Type B pancreatic cell (in vitro differentiated cells): ENCODE measurements around the gene SIDT1. TPM values are rescaled to one million over a fixed set of nuclear protein-coding genes. Genes with fewer than 3 reads are reported as not detected.
A peak's percentile ranks its signal among the peaks of the same experiment; 100 is the strongest.

Experiments
- DNase-seq: peaks from one replicate; pipeline ENCODE4 v3.0.0; 2021; ENCODE audit warnings: mixed read lengths; ENCODE audit not compliant: unreplicated experiment; ENCODE audit errors: extremely low spot score
- H3K27ac Mint-ChIP-seq: 2 replicates; pipeline ENCODE4 v1.8.0; 2021; ENCODE audit warnings: mild to moderate bottlenecking, mixed read lengths
- H3K27me3 Mint-ChIP-seq: 2 replicates; pipeline ENCODE4 v1.8.0; 2021; ENCODE audit warnings: mixed read lengths
- H3K36me3 Mint-ChIP-seq: 2 replicates; pipeline ENCODE4 v1.8.0; 2021; ENCODE audit warnings: mixed read lengths
- H3K4me1 Mint-ChIP-seq: one replicate; pipeline ENCODE4 v1.8.0; 2021; ENCODE audit warnings: mixed read lengths; ENCODE audit not compliant: unreplicated experiment
- H3K4me3 Mint-ChIP-seq: 2 replicates; pipeline ENCODE4 v1.8.0; 2021; ENCODE audit warnings: mild to moderate bottlenecking, mixed read lengths
- H3K9me3 Mint-ChIP-seq: 2 replicates; pipeline ENCODE4 v1.8.0; 2021; ENCODE audit warnings: mixed read lengths
- CTCF ChIP-seq: fragments of 200-600 bp; sonication (generic); conservative IDR thresholded peaks from 2 replicates; pipeline ENCODE4 v1.5.0; 2021; ENCODE audit warnings: antibody characterized with exemption, mild to moderate bottlenecking
- total RNA-seq: library from RNA; stranded (reverse); gene quantifications from 2 replicates; pipeline ENCODE4 v1.2.1, GENCODE V29; 2021; ENCODE audit warnings: low replicate concordance

Gene SIDT1
- total RNA-seq, 1 donor from 2014 or later = 0.97 TPM

- H3K9me3 Mint-ChIP-seq = no peaks in the 10 kb centered on the region
- H3K27me3 Mint-ChIP-seq = peaks cover 4% of the 10 kb centered on the region
- no peaks in the 10 kb centered on the region for H3K36me3 Mint-ChIP-seq
- H3K4me1 Mint-ChIP-seq = peaks cover 7% of the 10 kb centered on the region
- H3K27ac Mint-ChIP-seq = no peak overlapping the region
- H3K4me3 Mint-ChIP-seq = no peak overlapping the region
- no peak for TF ChIP-seq CTCF
- DNase-seq = no peak
Measured at GRCh38 chr3:113617726-113618125, 85.4 kb downstream of the SIDT1 start.

- TF ChIP-seq CTCF = no peak
- Mint-ChIP-seq H3K27ac (no peak overlapping the region), H3K36me3 (no peaks in the 10 kb centered on the region), H3K9me3 (no peaks in the 10 kb centered on the region), H3K4me1 (peaks cover 10% of the 10 kb centered on the region), H3K4me3 (no peak overlapping the region), H3K27me3 (peaks cover 17% of the 10 kb centered on the region)
- no peak for DNase-seq
Measured at GRCh38 chr3:113620091-113620490, 87.7 kb downstream of the SIDT1 start.

GRCh38 chr3:113623324-113623723 lies 91.0 kb downstream of the SIDT1 start:
- Mint-ChIP-seq H3K4me3 (no peak overlapping the region), H3K36me3 (no peaks in the 10 kb centered on the region), H3K4me1 (peaks cover 13% of the 10 kb centered on the region), H3K27ac (no peak overlapping the region), H3K27me3 (peaks cover 26% of the 10 kb centered on the region), H3K9me3 (no peaks in the 10 kb centered on the region)
- peak; percentile 33 for TF ChIP-seq CTCF
- DNase-seq = no peak

GRCh38 chr3:113623811-113624210 lies 91.5 kb downstream of the SIDT1 start:
- Mint-ChIP-seq H3K27me3 (peaks cover 26% of the 10 kb centered on the region), H3K4me3 (no peak overlapping the region), H3K27ac (no peak overlapping the region), H3K9me3 (no peaks in the 10 kb centered on the region), H3K4me1 (peaks cover 13% of the 10 kb centered on the region), H3K36me3 (no peaks in the 10 kb centered on the region)
- TF ChIP-seq CTCF = no peak
- DNase-seq = no peak

GRCh38 chr3:113625834-113626233 lies 93.5 kb downstream of the SIDT1 start:
- Mint-ChIP-seq H3K27me3 (peaks cover 26% of the 10 kb centered on the region), H3K4me1 (peaks cover 24% of the 10 kb centered on the region), H3K36me3 (no peaks in the 10 kb centered on the region), H3K27ac (no peak overlapping the region), H3K4me3 (no peak overlapping the region), H3K9me3 (no peaks in the 10 kb centered on the region)
- TF ChIP-seq CTCF = no peak
- DNase-seq = no peak
